ENCODE measurements around the gene ADAMTS13.
"Not testable (repeated sequence)": the region's sequence is repeated elsewhere in the genome, so short reads cannot be mapped to it uniquely, and the experiment has no call there.

Gene ADAMTS13

DNA sequence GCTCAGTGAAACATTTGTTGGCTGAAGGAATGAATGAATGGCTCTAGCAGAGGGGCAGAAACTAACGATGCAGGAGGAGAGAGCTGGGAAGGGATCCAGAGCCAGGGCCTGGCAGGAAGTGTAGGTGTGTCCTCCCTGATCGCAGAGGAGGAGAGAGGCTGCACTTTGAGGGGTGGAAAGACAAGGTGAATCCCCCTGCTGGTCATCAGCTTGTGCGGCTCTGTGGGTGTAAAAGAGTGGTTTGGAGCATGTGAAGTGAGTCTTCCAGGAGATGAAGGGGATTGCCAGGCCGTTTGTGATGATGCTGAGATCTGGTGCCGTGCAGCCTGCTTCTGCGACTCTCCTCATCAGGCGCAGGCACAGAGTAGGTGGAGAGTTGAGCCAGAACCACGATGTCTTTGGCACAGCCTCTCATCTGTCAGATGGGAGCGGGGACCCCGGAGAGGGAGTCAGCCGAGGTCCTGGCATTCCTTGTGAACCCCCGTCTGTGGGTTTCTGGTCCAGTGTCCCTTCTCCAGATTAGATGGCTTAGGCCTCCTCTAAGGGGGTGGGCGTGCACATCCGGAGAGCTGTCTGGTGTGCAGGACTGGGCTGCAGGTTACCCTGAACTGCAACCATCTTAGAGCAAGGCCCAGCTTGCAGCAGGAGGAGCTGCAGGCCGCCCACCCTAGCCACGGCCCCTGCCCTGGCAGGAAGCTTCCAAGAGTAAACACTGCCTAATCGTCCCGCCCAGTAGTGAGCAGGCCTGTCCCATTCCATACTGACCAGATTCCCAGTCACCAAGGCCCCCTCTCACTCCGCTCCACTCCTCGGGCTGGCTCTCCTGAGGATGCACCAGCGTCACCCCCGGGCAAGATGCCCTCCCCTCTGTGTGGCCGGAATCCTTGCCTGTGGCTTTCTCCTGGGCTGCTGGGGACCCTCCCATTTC, at the start of gene ADAMTS13:
ADAMTS13 (plus strand) TSS at position 753 of the 928 bp plus-strand sequence; CDS start at position 830, 77 bp downstream.
- DNase-seq: peak; percentile 60

DNA sequence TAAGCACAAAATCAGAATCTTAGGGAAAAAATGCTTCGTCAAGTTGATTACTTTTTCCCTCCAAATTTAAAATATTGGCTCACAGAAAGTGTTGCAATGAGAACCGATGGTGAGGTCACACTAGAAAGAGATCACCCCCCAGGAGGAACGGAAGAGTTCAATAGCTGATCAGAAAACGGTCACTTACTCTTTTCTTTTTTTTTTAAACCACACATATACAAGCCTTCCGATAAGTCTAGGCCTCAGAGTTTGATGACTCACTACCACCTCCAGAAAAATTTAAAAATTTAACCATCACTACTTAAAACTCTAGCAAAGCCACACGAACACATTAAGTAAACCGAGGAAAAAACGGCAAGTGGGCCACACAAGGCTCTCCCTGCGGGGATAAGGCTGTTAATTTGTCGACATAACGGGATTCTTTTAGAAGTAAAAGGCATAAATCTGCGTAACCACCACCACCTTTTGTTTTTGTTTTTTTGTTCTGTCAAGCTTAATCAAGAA, 47.5 kb upstream of the ADAMTS13 start:
- peak; percentile 73 for DNase-seq

DNA sequence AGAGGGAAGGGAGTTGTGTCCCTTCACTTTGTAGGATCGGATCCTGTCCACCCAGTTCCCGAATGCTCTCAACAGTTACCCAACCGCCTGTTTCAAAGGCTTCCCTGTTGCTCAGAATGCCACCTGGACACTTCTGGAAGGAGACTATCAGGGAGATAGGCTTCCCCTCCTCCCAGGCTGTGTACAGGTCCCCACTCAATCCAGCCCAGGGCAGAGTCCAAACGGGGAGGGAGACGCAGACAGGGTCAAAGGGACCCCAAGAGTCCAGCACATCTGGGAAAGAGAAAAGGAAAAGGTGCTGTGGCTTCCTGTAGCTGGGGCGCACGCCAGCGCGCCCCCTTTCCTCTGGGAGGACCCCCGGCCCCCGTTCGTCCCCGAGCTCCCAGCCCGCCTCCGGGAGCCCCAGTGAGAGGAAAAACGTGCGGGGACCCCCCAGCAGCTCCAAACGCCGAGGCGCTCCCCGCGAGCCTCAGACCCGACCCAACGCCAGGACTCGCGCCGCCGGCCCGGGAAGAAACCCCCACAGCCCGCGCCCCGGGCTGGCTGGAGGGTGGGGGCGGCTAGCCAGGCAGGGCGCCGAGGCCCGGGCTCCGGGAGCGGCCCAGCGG, 46.9 kb upstream of the ADAMTS13 start:
- peak; percentile 46 for DNase-seq

DNA sequence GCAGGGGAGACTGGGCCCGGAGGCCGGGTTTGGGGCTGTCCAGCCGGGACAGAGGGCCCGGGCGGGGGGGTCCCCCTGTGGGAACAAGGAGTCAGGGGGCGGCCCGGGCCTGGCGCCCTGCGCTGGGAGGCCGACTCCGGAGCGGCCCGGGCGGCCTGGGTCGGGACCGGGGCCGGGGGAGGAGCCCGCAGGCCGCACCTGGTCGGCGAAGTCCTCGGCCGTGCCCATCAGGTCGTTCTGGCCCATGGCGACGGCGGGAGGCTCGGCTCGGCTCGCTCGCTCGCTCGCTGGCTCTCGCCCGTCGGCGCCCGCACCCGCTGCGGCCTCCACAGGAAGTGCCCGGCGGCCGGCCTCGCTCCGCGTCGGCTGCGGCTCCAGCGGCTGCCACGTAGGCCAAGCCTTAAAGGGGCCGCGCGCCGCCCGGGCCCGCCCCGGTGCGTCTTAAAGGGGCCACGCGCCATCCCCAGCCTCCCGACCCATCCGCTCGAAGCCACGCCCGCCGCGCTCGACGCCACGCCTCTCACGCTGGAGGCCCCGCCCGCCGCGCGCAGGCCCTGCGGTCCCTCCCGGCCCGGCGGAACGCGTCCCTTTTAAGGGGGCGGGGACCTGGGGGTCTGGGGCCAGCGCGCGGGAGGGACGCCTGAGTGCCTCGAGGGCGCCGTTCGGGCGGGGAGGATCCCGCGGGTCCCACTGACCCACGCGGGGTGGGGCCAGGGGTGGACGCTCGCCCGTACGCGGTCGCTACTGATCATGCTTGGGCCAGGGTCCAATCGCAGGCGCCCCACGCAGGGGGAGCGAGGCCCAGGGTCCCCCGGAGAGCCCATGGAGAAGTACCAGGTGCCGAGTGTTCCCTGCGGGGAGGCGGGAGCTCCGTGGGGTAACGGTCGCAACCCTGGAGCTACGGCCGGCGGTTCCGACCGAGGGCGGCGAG, 46.2 kb upstream of the ADAMTS13 start, which contains the start of the genes STKLD1 and SURF4:
STKLD1 (plus strand) TSS at position 643 of the 931 bp plus-strand sequence; CDS start at position 751, 108 bp downstream.
SURF4 (minus strand) TSS at position 337 of the 931 bp plus-strand sequence; CDS start at position 246, 91 bp downstream.
- DNase-seq: peak; percentile 96

DNA sequence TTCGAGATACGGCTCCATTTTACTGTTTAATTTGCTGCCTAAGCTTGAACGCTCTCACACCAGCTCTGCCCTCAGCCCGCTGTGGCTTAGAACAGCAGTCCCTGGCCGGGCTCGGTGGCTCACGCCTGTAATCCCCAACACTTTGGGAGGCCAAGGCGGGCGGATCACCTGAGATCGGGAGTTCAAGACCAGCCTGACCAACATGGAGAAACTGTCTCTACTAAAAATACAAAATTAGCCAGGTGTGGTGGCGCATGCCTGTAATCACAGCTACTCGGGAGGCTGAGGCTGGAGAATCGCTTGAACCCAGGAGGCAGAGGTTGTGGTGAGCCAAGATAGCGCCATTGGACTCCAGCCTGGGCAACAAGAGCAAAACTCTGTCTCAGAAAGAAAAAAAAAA, 44.9 kb upstream of the ADAMTS13 start:
- not testable (repeated sequence) for DNase-seq

DNA sequence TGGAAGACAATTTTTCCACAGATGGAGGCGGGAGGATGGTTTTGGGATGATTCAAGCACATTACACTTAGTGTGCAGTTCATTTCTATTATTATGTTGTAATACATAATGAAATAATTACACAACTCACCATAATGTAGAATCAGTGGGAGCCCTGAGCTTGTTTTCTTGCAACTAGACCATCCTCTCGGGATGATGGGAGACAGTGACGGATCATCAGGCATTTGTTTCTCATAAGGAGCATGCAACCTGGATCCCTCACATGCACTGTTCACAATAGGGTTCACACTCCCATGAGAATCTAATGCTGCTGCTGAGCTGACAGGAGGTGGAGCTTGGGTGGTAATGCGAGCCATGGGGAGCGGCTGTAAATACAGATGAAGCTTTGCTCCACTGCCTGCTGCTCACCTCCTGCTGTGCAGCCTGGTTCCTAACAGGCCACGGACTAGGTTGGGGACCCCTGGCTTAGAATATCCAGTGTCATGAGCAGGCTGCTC, 44.4 kb upstream of the ADAMTS13 start:
- no peak for DNase-seq

DNA sequence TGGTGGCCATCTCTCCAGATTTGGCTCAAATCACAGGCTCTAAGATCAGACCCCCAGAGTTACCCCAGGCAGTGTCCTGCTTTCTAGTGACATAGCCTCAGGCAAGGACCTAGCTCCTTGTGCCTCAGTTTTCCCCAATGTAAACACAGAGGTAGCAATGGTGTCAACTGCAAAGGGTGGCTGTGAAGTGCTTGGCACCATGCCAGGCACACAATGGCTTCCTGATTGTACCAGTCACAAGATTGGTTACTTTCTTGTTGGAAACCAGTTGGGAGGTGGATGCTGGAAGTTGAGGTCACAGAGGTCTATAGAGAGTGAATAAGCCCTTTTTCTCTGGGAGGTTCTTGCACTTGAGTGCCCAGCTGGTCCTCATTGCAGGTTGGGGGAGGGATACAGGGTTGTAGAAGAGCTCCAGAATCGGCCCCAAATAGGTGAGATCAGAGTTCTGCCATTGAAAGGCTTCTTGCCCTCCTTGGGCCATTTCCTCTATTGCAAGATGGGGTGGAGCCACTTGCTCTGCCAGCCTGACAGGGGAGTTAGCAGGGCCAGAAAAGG, 43.7 kb upstream of the ADAMTS13 start:
- no peak for DNase-seq

DNA sequence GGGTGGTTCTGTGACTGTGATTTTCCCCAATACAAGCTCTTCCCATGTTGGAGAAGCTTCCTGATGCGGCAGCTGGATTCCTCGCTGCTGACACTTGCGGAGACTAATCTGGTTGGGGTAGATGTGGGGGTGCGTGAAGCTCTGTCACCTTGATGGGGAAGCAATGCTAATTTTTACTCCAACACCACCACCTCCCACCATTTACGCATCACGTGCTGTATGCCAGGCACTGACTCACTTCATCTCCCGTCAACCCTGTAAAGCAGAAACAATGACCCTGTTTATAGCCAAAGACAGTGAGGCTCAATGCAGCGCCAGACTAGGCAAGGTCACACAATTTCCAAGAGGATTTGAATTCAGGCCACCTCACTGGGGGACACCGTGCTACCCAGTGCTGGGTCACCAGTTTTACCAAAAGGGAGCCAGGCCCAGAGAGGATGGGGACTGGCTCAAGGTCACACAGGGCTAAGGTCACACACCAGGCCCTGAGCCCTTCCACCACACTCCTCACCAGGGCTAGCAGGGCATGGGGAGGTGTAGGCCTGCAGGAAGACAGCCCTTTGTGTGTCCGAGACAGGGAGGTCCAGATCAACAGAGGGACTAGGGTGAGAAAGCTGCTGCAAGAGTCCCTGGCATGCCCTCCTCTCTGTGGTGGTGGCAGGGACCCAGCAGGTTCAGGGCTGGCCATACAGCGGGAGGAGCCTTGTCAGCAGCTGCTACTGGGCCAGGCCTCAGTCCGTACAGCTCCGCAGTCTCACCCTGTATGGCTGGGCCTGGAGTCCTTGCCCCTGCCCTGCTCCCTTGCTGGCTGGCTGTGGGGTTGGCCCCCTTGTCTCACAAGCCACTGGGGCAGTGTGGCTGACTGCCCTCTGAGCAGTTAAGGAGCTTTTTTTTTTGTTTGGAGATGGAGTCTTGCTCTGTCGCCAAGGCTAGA, 42.7 kb upstream of the ADAMTS13 start:
- no peak for DNase-seq

DNA sequence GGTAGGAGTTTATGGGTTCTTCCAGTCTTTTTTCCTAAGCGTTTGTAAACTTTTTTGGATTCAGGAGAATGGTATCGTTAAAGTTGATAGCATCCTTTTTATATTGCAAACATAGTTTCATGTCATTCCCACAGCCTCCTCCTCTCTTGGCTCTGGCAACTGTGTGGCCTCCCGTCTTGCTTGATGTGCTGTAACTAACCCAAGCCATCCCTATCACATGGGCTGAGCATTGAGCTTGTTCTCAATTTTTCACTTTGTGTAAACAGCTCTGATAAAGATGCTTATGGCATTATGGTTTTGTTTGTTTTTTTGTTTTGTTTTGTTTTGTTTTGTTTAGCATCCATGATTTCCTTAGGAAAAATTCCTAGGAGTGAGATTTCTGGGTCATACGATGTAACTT, 41.4 kb upstream of the ADAMTS13 start:
- DNase-seq: no peak

DNA sequence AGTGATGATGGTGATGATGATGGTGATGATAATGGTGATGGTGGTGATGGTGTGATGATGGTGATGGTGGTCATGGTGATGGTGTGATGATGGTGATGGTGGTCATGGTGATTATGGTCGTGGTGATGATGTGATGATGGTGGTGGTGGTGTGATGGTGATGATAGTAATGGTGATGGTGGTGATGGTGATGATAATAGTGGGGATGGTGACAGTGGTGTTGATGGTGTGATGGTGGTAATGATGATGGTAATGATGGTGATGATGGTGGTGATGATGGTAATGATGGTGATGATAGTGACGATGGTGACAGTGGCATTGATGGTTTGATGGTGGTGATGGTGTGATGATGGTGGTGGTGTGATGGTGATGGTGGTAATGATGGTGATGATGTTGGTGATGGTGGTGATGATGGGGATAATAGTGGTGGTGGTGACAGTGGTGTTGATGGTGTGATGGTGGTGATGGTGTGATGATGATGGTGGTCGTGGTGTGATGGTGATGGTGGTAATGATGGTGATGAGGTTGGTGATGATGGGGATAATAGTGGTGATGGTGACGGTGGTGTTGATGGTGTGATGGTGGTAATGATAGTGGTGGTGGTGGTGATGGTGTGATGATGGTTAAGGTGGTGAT, 39.5 kb upstream of the ADAMTS13 start:
- DNase-seq: no peak

DNA sequence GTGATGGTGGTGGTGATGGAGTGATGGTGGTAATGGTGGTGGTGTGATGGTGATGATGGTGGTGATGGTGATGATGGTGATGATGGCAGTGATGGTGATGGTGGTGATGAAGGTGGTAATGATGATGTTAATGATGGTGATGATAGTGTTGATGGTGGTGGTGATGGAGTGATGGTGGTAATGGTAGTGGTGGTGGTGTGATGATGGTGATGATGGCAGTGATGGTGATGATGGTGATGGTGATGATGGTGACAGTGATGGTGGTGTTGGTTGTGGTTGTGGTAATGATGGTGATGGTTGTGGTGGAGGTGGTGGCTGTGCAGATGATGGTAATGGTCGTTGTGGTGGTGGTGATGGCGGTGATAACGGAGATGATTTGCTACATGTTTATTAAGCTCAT, 38.7 kb upstream of the ADAMTS13 start:
- no peak for DNase-seq

DNA sequence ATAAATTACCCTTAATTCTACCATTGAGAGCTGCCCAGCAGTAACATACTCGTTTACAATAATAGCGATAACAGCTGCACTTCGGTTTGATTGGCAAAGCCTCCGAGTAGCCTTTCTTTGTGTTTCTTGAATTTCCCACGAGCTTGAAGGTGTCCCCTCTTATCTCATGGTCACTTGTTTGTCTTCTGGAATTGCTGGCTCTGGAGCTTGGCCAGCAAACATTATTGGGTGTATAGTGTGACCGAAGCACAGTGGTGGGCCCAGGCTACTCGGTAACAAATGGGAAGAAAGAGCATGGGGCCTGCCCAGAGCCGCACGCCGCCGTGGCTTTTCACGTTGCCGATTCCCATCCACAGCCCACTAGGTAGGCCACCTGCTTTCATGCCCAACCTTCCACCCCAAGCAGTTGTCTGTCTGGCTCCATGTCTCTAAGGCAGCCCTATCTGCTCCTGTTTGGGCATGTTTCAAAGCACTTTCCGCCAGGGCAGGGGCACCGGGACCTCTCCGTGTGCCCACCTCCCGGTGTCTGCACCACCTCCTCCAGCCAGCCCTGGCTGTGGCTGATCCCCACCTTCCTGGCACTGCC, 37.3 kb upstream of the ADAMTS13 start:
- DNase-seq: no peak

DNA sequence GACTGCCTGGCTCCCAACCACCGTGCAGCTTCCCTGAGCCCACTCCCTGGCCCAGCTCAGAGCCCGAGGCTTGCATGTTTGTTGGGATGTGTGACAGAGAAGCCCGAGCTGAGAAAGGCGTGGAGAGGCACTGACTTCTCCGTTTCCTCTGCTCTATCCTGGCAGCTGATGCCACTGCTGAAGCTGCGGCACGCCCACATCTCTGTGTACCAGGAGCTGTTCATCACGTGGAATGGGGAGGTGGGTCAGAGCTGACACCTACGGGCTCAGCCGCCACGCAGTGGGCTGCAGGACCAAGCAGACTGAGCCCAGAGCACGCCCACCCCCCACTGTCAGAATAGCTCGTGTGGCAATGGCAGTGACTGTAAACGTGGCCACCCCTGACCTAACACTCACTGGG, 36.7 kb upstream of the ADAMTS13 start:
- DNase-seq: no peak

DNA sequence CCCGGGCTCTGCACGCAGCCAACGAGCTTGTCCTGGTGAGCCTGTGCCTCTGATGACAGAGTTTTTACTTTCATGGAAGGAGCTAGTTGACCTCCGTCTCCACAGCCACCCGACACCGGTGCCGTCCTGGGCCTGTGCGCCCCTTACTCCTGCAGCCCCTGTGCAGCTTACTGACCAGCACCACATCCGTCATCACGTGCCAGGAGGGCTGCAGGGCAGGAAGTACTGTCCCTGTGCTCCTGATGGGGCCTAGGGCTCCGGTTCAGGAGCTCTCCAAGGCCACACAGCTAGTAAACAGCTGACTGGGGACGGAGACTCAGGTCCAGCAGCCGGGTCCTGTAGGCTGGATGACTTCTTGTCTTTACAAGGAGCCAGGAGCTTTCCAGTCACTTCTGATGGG, 35.8 kb upstream of the ADAMTS13 start:
- no peak for DNase-seq

DNA sequence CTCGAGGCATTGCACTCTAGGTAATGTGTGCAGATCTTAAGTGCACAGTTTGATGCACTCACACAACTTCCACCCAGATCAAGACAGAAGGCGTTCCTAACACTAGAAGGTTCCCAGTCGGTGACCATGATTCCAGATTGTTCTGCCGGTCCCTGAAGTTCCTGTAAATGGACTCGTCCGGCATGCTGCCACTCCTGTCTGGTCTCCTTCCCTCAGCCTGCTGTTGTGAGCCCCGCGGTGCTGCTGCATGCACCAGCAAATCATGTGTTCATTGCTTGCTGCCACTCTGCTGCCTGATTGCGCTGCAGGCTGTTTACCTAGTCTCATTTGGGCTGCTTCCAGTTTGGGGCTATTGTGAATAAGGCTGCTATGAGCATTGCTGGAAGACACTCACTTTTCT, 34.5 kb upstream of the ADAMTS13 start:
- DNase-seq: no peak

DNA sequence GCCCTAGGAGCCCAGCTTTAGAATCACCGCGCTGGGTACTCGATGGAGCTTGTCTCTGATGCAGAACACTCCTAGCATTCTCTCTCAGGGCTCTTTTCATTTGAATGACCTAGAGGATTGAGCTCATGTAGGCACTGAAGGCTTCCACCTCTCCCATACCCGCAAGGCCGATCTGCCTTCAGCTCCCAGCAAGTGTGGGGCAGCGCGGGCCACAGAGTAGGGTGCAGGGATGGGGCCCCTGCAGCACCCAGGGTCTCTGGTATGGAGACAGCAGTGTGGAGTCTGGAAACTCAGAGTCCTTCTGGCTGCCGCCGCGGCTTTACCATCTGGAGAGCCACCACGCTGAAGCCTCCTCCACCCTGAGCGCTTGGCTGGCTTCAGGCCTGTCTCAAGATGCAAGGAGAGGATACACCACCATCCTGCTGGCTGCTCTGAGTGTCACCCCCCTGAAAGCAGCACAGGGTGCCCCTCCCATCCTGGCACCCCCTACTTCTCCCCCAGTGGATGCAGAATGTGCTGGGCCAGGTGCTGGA, 33.1 kb upstream of the ADAMTS13 start:
- no peak for DNase-seq

DNA sequence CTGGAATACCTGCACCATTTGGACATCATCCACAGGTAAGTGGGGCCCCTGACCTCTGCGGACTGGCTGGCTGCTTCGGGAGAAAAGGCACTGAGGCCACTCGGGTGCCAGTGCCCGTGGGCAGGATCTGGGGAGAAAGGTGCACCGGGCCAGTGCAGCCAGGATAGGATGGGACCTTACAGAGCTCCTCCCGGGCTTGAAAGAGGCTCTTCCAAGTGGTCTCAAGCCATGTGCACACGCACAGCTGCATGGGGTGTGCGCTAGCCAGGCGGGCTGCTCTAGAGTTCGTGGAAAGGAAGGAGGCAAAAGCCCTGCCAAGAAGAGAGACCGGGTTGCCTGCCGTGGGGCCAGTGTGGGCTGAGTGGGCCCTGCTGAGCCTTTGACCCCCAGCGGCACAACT, 32.6 kb upstream of the ADAMTS13 start:
- DNase-seq: no peak

DNA sequence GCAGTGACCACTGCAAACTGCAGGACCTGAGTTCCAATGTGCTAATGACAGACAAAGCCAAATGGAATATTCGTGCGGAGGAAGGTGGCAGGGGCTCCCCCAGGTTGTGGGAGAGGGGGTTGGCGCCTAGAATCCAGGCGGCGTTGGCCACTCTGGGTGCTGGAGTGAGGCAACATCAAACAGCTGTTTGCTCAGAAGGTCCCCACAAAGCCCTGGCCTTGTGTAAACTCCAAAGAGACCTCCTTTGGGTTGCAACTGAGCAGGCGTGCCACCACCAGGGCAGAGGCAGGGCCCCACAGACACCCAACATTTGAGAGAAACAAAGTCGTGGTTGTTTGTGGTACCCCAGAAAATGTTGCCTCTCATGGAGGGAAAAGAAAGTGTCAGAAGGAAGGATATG, 31.5 kb upstream of the ADAMTS13 start:
- DNase-seq: no peak

DNA sequence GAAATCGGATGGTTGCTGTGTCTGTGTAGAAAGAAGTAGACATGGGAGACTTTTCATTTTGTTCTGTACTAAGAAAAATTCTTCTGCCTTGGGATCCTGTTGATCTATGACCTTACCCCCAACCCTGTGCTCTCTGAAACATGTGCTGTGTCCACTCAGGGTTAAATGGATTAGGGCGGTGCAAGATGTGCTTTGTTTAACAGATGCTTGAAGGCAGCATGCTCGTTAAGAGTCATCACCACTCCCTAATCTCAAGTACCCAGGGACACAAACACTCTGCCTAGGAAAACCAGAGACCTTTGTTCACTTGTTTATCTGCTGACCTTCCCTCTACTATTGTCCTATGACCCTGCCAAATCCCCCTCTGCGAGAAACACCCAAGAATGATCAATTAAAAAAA, 30.7 kb upstream of the ADAMTS13 start:
- DNase-seq: not testable (repeated sequence)

DNA sequence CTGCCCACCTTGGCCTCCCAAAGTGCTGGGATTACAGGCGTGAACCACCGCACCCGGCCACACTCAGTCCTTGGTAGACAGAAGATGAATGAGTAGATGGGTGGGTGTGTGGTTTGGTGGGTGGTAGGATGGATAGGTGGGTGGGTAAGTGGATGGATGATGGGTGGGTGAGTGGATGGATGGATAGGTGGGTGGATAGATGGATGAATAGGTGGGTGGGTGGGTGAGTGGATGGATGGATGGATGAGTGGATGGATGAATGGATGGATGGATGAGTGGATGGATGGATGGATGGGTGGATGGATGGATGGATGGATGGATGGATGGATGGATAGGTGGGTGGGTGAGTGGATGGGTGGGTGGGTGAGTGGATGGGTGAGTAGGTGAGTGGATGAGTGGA, 29.9 kb upstream of the ADAMTS13 start:
- DNase-seq: not testable (repeated sequence)
